A673 (cell line): ENCODE measurements around the gene PDGFRB.

Experiments used
- CTCF ChIP-seq: fragments of 300-800, 200-600 bp; sonication (generic); conservative IDR thresholded peaks from 2 replicates; pipeline ENCODE4 v1.5.1; 2017; ENCODE audit warnings: low read depth, mild to moderate bottlenecking, antibody characterized with exemption, low read length, moderate library complexity, mixed read lengths
- EZH2 ChIP-seq: fragments of 200-600 bp; sonication (generic); IDR thresholded peaks from 2 replicates; pipeline ENCODE4 v1.6.1; 2017; ENCODE audit warnings: borderline replicate concordance, low read depth, mild to moderate bottlenecking, mixed read lengths, antibody characterized with exemption, low read length; ENCODE audit not compliant: poor library complexity, severe bottlenecking

- TF ChIP-seq CTCF (no peak), EZH2 (no peak)
Observed at GRCh38 chr5:150155258-150156026, at the start of gene PDGFRB.
